ENCODE measurements around the gene FAM111A. TPM values are rescaled to one million over a fixed set of nuclear protein-coding genes. Genes with fewer than 3 reads are reported as not detected.

The FAM111A gene
- total RNA-seq, 1 experiment from 2014 or later, result 49.2 TPM

GRCh38 chr11:59174664-59175033, 32.0 kb downstream of the FAM111A start:
- TF ChIP-seq, protein P1, sequence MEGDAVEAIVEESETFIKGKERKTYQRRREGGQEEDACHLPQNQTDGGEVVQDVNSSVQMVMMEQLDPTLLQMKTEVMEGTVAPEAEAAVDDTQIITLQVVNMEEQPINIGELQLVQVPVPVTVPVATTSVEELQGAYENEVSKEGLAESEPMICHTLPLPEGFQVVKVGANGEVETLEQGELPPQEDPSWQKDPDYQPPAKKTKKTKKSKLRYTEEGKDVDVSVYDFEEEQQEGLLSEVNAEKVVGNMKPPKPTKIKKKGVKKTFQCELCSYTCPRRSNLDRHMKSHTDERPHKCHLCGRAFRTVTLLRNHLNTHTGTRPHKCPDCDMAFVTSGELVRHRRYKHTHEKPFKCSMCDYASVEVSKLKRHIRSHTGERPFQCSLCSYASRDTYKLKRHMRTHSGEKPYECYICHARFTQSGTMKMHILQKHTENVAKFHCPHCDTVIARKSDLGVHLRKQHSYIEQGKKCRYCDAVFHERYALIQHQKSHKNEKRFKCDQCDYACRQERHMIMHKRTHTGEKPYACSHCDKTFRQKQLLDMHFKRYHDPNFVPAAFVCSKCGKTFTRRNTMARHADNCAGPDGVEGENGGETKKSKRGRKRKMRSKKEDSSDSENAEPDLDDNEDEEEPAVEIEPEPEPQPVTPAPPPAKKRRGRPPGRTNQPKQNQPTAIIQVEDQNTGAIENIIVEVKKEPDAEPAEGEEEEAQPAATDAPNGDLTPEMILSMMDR (conservative IDR thresholded peaks at IDR 0.05; ENCODE audit: low read depth, low read length), result no peak
- TF ChIP-seq EZH2 (IDR thresholded peaks at IDR 0.05; ENCODE audit: low read length, unreplicated experiment) (no peak), EZH2phosphoT487 (IDR thresholded peaks at IDR 0.05; ENCODE audit: borderline replicate concordance, low read length) (no peak)
- no peaks in the 10 kb centered on the region for H4K20me1 ChIP-seq (ENCODE audit: low read length)
- ChIA-PET POLR2A (ENCODE audit: unreplicated experiment) (no interaction called here), CTCF (interaction anchor here (0.7 to 1.3 kb wide), 4 partner anchors 12 to 32 kb away, joined by 3 to 8 read pairs (median 4); no protein-coding TSS in a partner anchor)
- peaks cover 3% of the 10 kb centered on the region for H3F3A ChIP-seq (ENCODE audit: low read length, unreplicated experiment)
- H3K27me3 ChIP-seq (ENCODE audit: low read length), result 0 out of 2 replicates have a peak, but pooled peaks cover 6% of the 10 kb centered on the region
- peak overlapping the region; percentile 99 for H3K4me2 ChIP-seq (ENCODE audit: low read length)
- DNase-seq, result peak; percentile 94
- peak overlapping the region; percentile 84 for H3K27ac ChIP-seq (ENCODE audit: low read length)
- H3K9me3 ChIP-seq (ENCODE audit: low read length), result no peaks in the 10 kb centered on the region
- intact Hi-C loops (cut with micrococcal nuclease), result no loop called here
- ATAC-seq, result peak; percentile 48
- peak overlapping the region; percentile 48 for H3K4me3 ChIP-seq (ENCODE audit: low read length)
- H3K36me3 ChIP-seq (ENCODE audit: low read depth, low read length), result no peaks in the 10 kb centered on the region
- H3K4me1 ChIP-seq (ENCODE audit: insufficient read depth, low read length), result peaks cover 37% of the 10 kb centered on the region
- H2AFZ ChIP-seq (ENCODE audit: low read length), result peak overlapping the region; percentile 20; the same call in 1 of the 2 replicates
- H3K9ac ChIP-seq (ENCODE audit: low read length), result peak overlapping the region; percentile 38
- BruUV-seq (replicated peaks), result TSS peak; percentile 35
- no peaks in the 10 kb centered on the region for H3K9me2 ChIP-seq (replicated peaks; ENCODE audit: low read length)
- H3K79me2 ChIP-seq (ENCODE audit: low read length), result peaks cover 15% of the 10 kb centered on the region

DNA sequence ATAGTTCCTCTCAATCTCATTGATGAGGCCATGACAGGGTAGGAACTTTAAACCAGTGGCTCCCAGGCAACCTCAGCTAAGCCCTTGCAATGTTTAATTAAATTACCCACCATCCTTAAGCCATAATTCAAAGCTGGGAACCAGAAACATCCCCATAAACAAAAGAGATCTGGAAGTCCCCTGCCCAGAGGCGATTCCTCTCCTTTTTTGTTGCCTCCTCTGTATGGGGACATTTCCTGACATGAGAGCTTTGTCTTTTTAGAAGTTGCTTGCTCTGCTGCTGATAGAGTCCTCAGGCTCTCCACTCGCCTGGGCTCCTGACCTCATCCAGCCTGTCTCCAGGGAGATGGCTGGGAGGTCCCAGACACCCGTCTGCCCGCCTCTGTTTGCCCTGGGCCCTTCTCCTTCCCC, 32.4 kb downstream of the FAM111A start:
- intact Hi-C loops (cut with micrococcal nuclease), result no loop called here
- H3K36me3 ChIP-seq (ENCODE audit: low read depth, low read length), result no peaks in the 10 kb centered on the region
- H3F3A ChIP-seq (ENCODE audit: low read length, unreplicated experiment), result peaks cover 3% of the 10 kb centered on the region
- H3K4me1 ChIP-seq (ENCODE audit: insufficient read depth, low read length), result peaks cover 37% of the 10 kb centered on the region
- no peaks in the 10 kb centered on the region for H3K9me3 ChIP-seq (ENCODE audit: low read length)
- H3K27ac ChIP-seq (ENCODE audit: low read length), result peak overlapping the region; percentile 84
- no TSS peak for BruUV-seq (replicated peaks)
- peak overlapping the region; percentile 48; the same call in 1 of the 2 replicates for H3K4me3 ChIP-seq (ENCODE audit: low read length)
- POLR2A ChIA-PET (ENCODE audit: unreplicated experiment), result no interaction called here
- peak overlapping the region; percentile 99 for H3K4me2 ChIP-seq (ENCODE audit: low read length)
- CTCF ChIA-PET, result interaction anchor here (0.7 to 1.3 kb wide), 4 partner anchors 11 to 32 kb away, joined by 3 to 8 read pairs (median 4); no protein-coding TSS in a partner anchor
- H4K20me1 ChIP-seq (ENCODE audit: low read length), result no peaks in the 10 kb centered on the region
- H3K79me2 ChIP-seq (ENCODE audit: low read length), result peaks cover 15% of the 10 kb centered on the region
- ATAC-seq, result no peak
- no peak for TF ChIP-seq EZH2 (IDR thresholded peaks at IDR 0.05; ENCODE audit: low read length, unreplicated experiment)
- no peak for TF ChIP-seq EZH2phosphoT487 (IDR thresholded peaks at IDR 0.05; ENCODE audit: borderline replicate concordance, low read length)
- TF ChIP-seq, protein P1 (conservative IDR thresholded peaks at IDR 0.05; ENCODE audit: low read depth, low read length), result no peak
- H3K9ac ChIP-seq (ENCODE audit: low read length), result no peak overlapping the region
- no peaks in the 10 kb centered on the region for H3K9me2 ChIP-seq (replicated peaks; ENCODE audit: low read length)
- no peak for DNase-seq
- no peak overlapping the region for H2AFZ ChIP-seq (ENCODE audit: low read length)
- 0 out of 2 replicates have a peak, but pooled peaks cover 5% of the 10 kb centered on the region for H3K27me3 ChIP-seq (ENCODE audit: low read length)

- TF ChIP-seq EZH2phosphoT487 (IDR thresholded peaks at IDR 0.05; ENCODE audit: borderline replicate concordance, low read length), result no peak
- no peak for TF ChIP-seq EZH2 (IDR thresholded peaks at IDR 0.05; ENCODE audit: low read length, unreplicated experiment)
- TF ChIP-seq, protein P1 (conservative IDR thresholded peaks at IDR 0.05; ENCODE audit: low read depth, low read length), result no peak
- Histone ChIP-seq H3K4me2 (ENCODE audit: low read length) (no peak overlapping the region), H3K79me2 (ENCODE audit: low read length) (peaks cover 15% of the 10 kb centered on the region), H3K9me2 (replicated peaks; ENCODE audit: low read length) (no peaks in the 10 kb centered on the region), H3K4me1 (ENCODE audit: insufficient read depth, low read length) (peaks cover 45% of the 10 kb centered on the region), H4K20me1 (ENCODE audit: low read length) (no peaks in the 10 kb centered on the region), H3F3A (ENCODE audit: low read length, unreplicated experiment) (peaks cover 3% of the 10 kb centered on the region), H3K9ac (ENCODE audit: low read length) (no peak overlapping the region), H3K9me3 (ENCODE audit: low read length) (no peaks in the 10 kb centered on the region), H2AFZ (ENCODE audit: low read length) (no peak overlapping the region), H3K4me3 (ENCODE audit: low read length) (no peak overlapping the region), H3K36me3 (ENCODE audit: low read depth, low read length) (no peaks in the 10 kb centered on the region), H3K27ac (ENCODE audit: low read length) (no peak overlapping the region), H3K27me3 (ENCODE audit: low read length) (no peaks in the 10 kb centered on the region)
- CTCF ChIA-PET, result no interaction called here
- no TSS peak for BruUV-seq (replicated peaks)
- DNase-seq (no peak), ATAC-seq (no peak)
- POLR2A ChIA-PET (ENCODE audit: unreplicated experiment), result no interaction called here
- intact Hi-C loops (cut with micrococcal nuclease), result no loop called here
Observed at GRCh38 chr11:59176330-59176729, 33.7 kb downstream of the FAM111A start.

All from PC-3 (cell line).